Adrenal gland (tissue), 12 donors: ENCODE results near the gene KCNAB1. TPM values are rescaled to one million over a fixed set of nuclear protein-coding genes. Genes with fewer than 3 reads are reported as not detected.

Experiments
- DNase-seq, 7 donors: peaks; one replicate each; pipeline ENCODE4 v3.0.0-alpha.2; 2019 to 2020
- H3K27ac ChIP-seq, 5 donors: fragments of 200-600 bp; sonication (generic) in 4 of 5; 1 replicate in 3 of 5; 2 replicates in 2 of 5; pipeline versions ENCODE4 v1.5.1 to v1.8.0; 2016 to 2020; ENCODE audit warnings: mild to moderate bottlenecking in 1 of 5
- H3K27me3 ChIP-seq: fragments of 200-600 bp; 2 replicates; pipeline ENCODE4 v1.8.0; 2021
- H3K36me3 ChIP-seq, 2 donors: fragments of 200-600 bp; replicated peaks in 1 of 2; 1 replicate in 1 of 2; 2 replicates in 1 of 2; pipeline versions ENCODE4 v1.5.1 to v1.8.0; 2018 to 2022
- H3K4me1 ChIP-seq, 2 donors: fragments of 200-600 bp; replicated peaks in 1 of 2; 1 replicate in 1 of 2; 2 replicates in 1 of 2; pipeline versions ENCODE4 v1.5.1 to v1.8.0; 2018 to 2021
- H3K4me3 ChIP-seq, 4 donors: fragments of 200-600 bp; sonication (generic) in 3 of 4; one replicate each; pipeline ENCODE4 v1.5.1; 2016 to 2018
- H3K9me3 ChIP-seq, 3 donors: fragments of 200-600 bp; sonication (generic) in 1 of 3; replicated peaks in 1 of 3; 1 replicate in 2 of 3; 2 replicates in 1 of 3; pipeline versions ENCODE4 v1.5.1 to v1.8.0; 2016 to 2021
- POLR2A ChIP-seq, 2 donors: fragments of 450-650 bp; IDR thresholded peaks; one replicate each; pipeline ENCODE4 v1.6.1; 2017; ENCODE audit warnings: antibody characterized with exemption in 2 of 2, mild to moderate bottlenecking in 2 of 2, moderate library complexity in 1 of 2
- WGBS, 4 donors: extraction: QIAGEN DNeasy Blood & Tissue Kit in 2 of 4; methylation state at CpG; one replicate each; pipeline versions ENCODE4 v1.1.5 to v1.1.7; 2013 to 2017; 5-methylcytosine and 5-hydroxymethylcytosine counted together
- intact Hi-C, 2 donors: fragments of 100-400 bp; cut with DNase I; formaldehyde crosslinking; loops; one replicate each; pipeline versions ENCODE4 v1.14.1 to v1.15.0; 2022 to 2023
- polyA plus RNA-seq, 3 donors: library from polyadenylated mRNA; stranded (reverse); fragments of 200-250 nt in 2 of 3; fragments of 350-450 nt in 1 of 3; fragmentation: Illumina TruSeq in 1 of 3; extraction: RNeasy Lipid Tissue Mini Kit (QIAGEN cat#74804) in 1 of 3; gene quantifications; one replicate each; pipeline ENCODE4 v1.2.3, GENCODE V29; 2013 to 2014
- total RNA-seq, 9 donors: library from RNA; depleted of rRNA in 4 of 9; stranded (reverse); fragments of >200 nt in 4 of 9; fragments of 120-200 nt in 1 of 9; fragmentation: NEBNext Ultra II Directional in 1 of 9; extraction: Animal tissue kit (Norgen Biotek cat#: 25700) in 1 of 9; gene quantifications; one replicate each; pipeline versions ENCODE4 v1.1.0 to v1.2.4, GENCODE V29; 2013 to 2023
- TF ChIP-seq, protein P1 (sequence below), 6 experiments: fragments of 450-650 bp in 4 of 6; fragments of 200-600 bp in 2 of 6; sonication (generic) in 1 of 6; IDR thresholded peaks; 1 replicate in 5 of 6; 2 replicates in 1 of 6; pipeline versions ENCODE4 v1.5.1 to v1.8.0; 2016 to 2021; ENCODE audit warnings: antibody characterized with exemption in 6 of 6, mild to moderate bottlenecking in 2 of 6, moderate library complexity in 1 of 6
- donor health status: healthy with polysubstance abuse.
- donor health status: Bipolar disorder and iron deficiency.
- donor health status: DM: yes; HTN: yes; CAD: no.
- donor health status: DM: no; HTN: no; CAD: no.
- donor health status: DM: no; HTN: no; CAD: no.
- donor health status: DM: yes; HTN: yes; CAD: no.

Gene KCNAB1
- total and polyA plus RNA-seq, 12 donors: 0.36 to 5.0 (median 1.5) TPM

DNA sequence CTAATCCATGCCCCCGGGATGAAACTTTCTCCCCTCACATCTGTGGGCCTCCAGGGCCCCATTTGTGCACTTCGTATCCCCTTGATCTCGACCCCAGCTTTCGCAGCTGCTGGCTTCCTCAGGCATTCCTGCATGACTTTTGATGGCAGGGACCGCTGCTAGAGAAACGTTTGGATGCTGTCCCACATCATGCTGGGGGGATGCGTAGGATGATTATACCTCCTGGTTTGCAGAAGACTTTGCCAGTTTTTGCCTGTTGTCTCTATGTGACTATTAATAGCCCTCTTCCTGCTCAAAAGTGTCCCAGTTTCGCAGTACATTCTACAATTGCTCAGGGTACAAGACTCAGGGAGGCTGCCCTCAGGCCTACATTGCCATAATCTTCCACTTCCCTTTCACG is 10.4 kb upstream of the KCNAB1 start:
- WGBS, 4 donors: 72 to 80% (median 76%) methylated on average over 9 of the region's 9 CpGs
- no peaks in the 10 kb centered on the region for H3K4me1 ChIP-seq
- no peak for DNase-seq
- H3K27ac ChIP-seq: no peak overlapping the region
- no peaks in the 10 kb centered on the region for H3K36me3 ChIP-seq
- intact Hi-C loops: no loop called here
- H3K9me3 ChIP-seq: no peaks in the 10 kb centered on the region
- no peaks in the 10 kb centered on the region for H3K27me3 ChIP-seq
- TF ChIP-seq POLR2A (IDR thresholded peaks at IDR 0.05): no peak
- TF ChIP-seq, protein P1, sequence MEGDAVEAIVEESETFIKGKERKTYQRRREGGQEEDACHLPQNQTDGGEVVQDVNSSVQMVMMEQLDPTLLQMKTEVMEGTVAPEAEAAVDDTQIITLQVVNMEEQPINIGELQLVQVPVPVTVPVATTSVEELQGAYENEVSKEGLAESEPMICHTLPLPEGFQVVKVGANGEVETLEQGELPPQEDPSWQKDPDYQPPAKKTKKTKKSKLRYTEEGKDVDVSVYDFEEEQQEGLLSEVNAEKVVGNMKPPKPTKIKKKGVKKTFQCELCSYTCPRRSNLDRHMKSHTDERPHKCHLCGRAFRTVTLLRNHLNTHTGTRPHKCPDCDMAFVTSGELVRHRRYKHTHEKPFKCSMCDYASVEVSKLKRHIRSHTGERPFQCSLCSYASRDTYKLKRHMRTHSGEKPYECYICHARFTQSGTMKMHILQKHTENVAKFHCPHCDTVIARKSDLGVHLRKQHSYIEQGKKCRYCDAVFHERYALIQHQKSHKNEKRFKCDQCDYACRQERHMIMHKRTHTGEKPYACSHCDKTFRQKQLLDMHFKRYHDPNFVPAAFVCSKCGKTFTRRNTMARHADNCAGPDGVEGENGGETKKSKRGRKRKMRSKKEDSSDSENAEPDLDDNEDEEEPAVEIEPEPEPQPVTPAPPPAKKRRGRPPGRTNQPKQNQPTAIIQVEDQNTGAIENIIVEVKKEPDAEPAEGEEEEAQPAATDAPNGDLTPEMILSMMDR (IDR thresholded peaks at IDR 0.05): no peak
- no peak overlapping the region for H3K4me3 ChIP-seq

DNA sequence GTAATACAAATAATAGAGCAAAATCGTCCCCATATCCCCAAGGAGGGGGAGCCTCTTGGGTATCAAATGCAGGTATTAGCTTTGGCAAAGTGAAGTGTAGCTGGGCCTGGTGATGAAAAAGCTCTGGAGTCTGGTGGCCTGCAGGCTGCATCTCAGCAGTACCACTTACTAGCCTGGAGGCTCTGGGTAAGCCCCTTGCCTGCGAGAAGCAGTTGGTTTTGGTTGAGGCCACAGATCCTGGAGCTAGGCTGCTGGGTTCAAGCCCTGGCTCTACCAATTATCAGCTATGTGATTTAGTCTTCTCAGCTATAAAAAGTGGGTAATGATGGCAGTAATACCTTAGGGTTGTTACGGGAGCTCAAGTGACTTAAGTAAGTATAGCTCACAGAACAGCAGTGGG is 6.1 kb downstream of the KCNAB1 start:
- Histone ChIP-seq H3K36me3 (no peaks in the 10 kb centered on the region), H3K27me3 (no peaks in the 10 kb centered on the region), H3K4me1 (no peaks in the 10 kb centered on the region), H3K9me3 (no peaks in the 10 kb centered on the region), H3K27ac (no peak overlapping the region), H3K4me3 (no peak overlapping the region)
- intact Hi-C loops: no loop called here
- DNase-seq: no peak
- WGBS, 4 donors: 60 to 82% (median 70%) methylated on average over 2 to 3 of the region's 3 CpGs
- TF ChIP-seq, protein P1 (IDR thresholded peaks at IDR 0.05): no peak
- no peak for TF ChIP-seq POLR2A (IDR thresholded peaks at IDR 0.05)

DNA sequence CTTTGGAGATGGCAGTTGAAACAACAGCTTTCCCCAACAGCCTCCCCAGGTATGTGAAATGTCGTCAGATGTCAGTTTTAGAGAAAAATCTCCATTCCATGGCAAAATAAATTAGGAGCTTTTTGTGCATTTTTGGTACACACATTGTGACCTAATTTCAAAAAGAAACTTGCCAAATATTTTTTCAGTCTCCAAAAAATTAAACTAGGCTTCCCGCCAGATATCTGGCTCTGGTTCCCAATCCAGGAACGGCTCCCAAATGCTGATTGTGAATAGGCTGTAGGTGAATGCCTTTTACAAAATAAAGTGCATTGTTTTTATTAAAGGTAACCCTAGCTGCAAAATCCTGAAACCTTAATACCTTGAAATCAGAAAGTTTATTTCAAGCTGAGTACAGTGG is 10.9 kb downstream of the KCNAB1 start:
- Histone ChIP-seq H3K27me3 (no peaks in the 10 kb centered on the region), H3K4me1 (no peaks in the 10 kb centered on the region), H3K9me3 (no peaks in the 10 kb centered on the region), H3K36me3 (no peaks in the 10 kb centered on the region), H3K27ac (no peak overlapping the region), H3K4me3 (no peak overlapping the region)
- intact Hi-C loops: no loop called here
- TF ChIP-seq, protein P1 (IDR thresholded peaks at IDR 0.05): no peak
- no peak for TF ChIP-seq POLR2A (IDR thresholded peaks at IDR 0.05)
- DNase-seq: no peak
- WGBS, 4 donors: 36 to 44% (median 43%) methylated on average over 3 of the region's 3 CpGs

DNA sequence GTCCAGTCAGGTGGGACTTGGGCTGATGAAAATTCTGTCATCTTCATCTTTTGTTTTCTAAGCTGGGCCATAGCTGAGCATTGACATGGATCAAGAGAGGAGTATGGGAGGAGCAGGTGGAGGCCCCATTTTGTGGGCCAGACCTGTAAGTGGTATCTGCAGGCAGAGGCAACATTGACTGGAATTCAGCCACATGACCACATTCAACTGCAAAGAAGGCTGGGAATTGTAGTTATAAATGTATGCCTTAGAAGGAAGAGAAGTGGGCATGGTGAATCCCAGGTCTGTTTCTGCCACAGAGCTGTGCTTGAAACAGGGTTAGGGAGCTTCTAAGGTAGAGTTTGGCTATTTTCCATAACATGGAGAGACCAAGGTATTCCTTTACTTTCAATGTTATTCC is 11.4 kb downstream of the KCNAB1 start:
- Histone ChIP-seq H3K4me1 (no peaks in the 10 kb centered on the region), H3K27me3 (no peaks in the 10 kb centered on the region), H3K4me3 (no peak overlapping the region), H3K36me3 (no peaks in the 10 kb centered on the region), H3K9me3 (no peaks in the 10 kb centered on the region), H3K27ac (no peak overlapping the region)
- no peak for TF ChIP-seq POLR2A (IDR thresholded peaks at IDR 0.05)
- TF ChIP-seq, protein P1 (IDR thresholded peaks at IDR 0.05): no peak
- intact Hi-C loops: no loop called here
- DNase-seq: no peak
